GM23338 (cell line): ENCODE results near the gene ACAN. TPM values are rescaled to one million over a fixed set of nuclear protein-coding genes. Genes with fewer than 3 reads are reported as not detected.

Source experiments
- ATAC-seq: fragments of 200-7000 bp; cut with Tn5 transposase; 3 replicates; pipeline ENCODE4 v1.9.1; 2020
- DNase-seq: peaks from one replicate; pipeline ENCODE4 v3.0.0-alpha.2; 2015; ENCODE audit warnings: low spot score
- H2AFZ ChIP-seq: fragments of 200-600 bp; sonication (generic); 2 replicates; pipeline ENCODE4 v1.8.0; 2016; ENCODE audit warnings: antibody characterized with exemption, mild to moderate bottlenecking, moderate library complexity
- H3F3A ChIP-seq: fragments of 200-600 bp; sonication (generic); replicated peaks from 2 replicates; pipeline ENCODE4 v1.8.0; 2017; ENCODE audit warnings: antibody characterized with exemption, mixed run types, low read depth
- H3K27ac ChIP-seq: fragments of 200-600 bp; sonication (generic); 2 replicates; pipeline ENCODE4 v1.6.1; 2016; ENCODE audit warnings: low read depth
- H3K27me3 ChIP-seq: fragments of 200-600 bp; sonication (generic); 2 replicates; pipeline ENCODE4 v1.8.0; 2016; ENCODE audit warnings: mild to moderate bottlenecking, mixed run types, moderate library complexity; ENCODE audit not compliant: insufficient read depth
- H3K36me3 ChIP-seq: fragments of 200-600 bp; sonication (generic); 2 replicates; pipeline ENCODE4 v1.8.0; 2016; ENCODE audit warnings: mild to moderate bottlenecking; ENCODE audit not compliant: insufficient read depth
- H3K4me1 ChIP-seq: fragments of 200-600 bp; sonication (generic); 2 replicates; pipeline ENCODE4 v1.8.0; 2016; ENCODE audit warnings: mild to moderate bottlenecking, moderate library complexity; ENCODE audit not compliant: insufficient read depth
- H3K4me2 ChIP-seq: fragments of 200-600 bp; sonication (generic); 2 replicates; pipeline ENCODE4 v1.7.1; 2017; ENCODE audit warnings: mixed run types
- H3K4me3 ChIP-seq: fragments of 200-600 bp; sonication (generic); 2 replicates; pipeline ENCODE4 v1.6.1; 2016; ENCODE audit warnings: mixed run types
- H3K79me2 ChIP-seq: fragments of 200-600 bp; sonication (generic); replicated peaks from 2 replicates; pipeline ENCODE4 v1.8.0; 2017; ENCODE audit warnings: mild to moderate bottlenecking; ENCODE audit not compliant: insufficient read depth
- H3K9me2 ChIP-seq: fragments of 200-600 bp; sonication (generic); 2 replicates; pipeline ENCODE4 v1.8.0; 2017; ENCODE audit not compliant: insufficient read depth
- H4K20me1 ChIP-seq: fragments of 200-600 bp; sonication (generic); replicated peaks from 2 replicates; pipeline ENCODE4 v1.8.0; 2017; ENCODE audit warnings: mild to moderate bottlenecking; ENCODE audit not compliant: insufficient read depth
- H3K27ac Mint-ChIP-seq: 2 replicates; pipeline ENCODE4 v1.8.0; 2020; ENCODE audit warnings: inconsistent platforms, mild to moderate bottlenecking, moderate library complexity, mixed read lengths
- H3K27me3 Mint-ChIP-seq: 3 replicates; pipeline ENCODE4 v1.8.0; 2022; ENCODE audit warnings: low read depth, mild to moderate bottlenecking, moderate library complexity, mixed read lengths, inconsistent platforms; ENCODE audit not compliant: insufficient read depth, poor library complexity
- H3K36me3 Mint-ChIP-seq: 3 replicates; pipeline ENCODE4 v1.8.0; 2021; ENCODE audit warnings: low read depth, mild to moderate bottlenecking, inconsistent platforms, moderate library complexity, mixed read lengths
- H3K4me1 Mint-ChIP-seq: 3 replicates; pipeline ENCODE4 v1.8.0; 2020; ENCODE audit warnings: mild to moderate bottlenecking, inconsistent platforms, mixed read lengths
- H3K4me3 Mint-ChIP-seq: 3 replicates; pipeline ENCODE4 v1.8.0; 2021; ENCODE audit warnings: moderate library complexity, mild to moderate bottlenecking, inconsistent platforms, mixed read lengths
- H3K9me3 Mint-ChIP-seq: 3 replicates; pipeline ENCODE4 v1.8.0; 2020; ENCODE audit warnings: moderate library complexity, mild to moderate bottlenecking, inconsistent platforms, mixed read lengths
- CREB1 ChIP-seq: fragments of 250-450 bp; sonication (Bioruptor Pico); IDR thresholded peaks from 2 replicates; pipeline ENCODE4 v1.5.0; 2020; ENCODE audit warnings: low read depth, mild to moderate bottlenecking, moderate library complexity
- EZH2 ChIP-seq: fragments of 200-600 bp; sonication (generic); IDR thresholded peaks from one replicate; pipeline ENCODE4 v1.8.0; 2017; ENCODE audit warnings: antibody characterized with exemption, mild to moderate bottlenecking, low read depth; ENCODE audit not compliant: unreplicated experiment
- EZH2phosphoT487 ChIP-seq: fragments of 200-600 bp; sonication (generic); IDR thresholded peaks from one replicate; pipeline ENCODE4 v1.8.1; 2018; ENCODE audit warnings: antibody characterized with exemption; ENCODE audit not compliant: unreplicated experiment
- JUNB ChIP-seq: IDR thresholded peaks from one replicate; pipeline ENCODE4 v1.6.1; 2016; ENCODE audit warnings: antibody characterized with exemption; ENCODE audit not compliant: unreplicated experiment
- NANOG ChIP-seq: IDR thresholded peaks from 2 replicates; pipeline ENCODE4 v1.6.1; 2016; ENCODE audit warnings: antibody characterized with exemption, borderline replicate concordance
- POLR2AphosphoS5 ChIP-seq: IDR thresholded peaks from 2 replicates; pipeline ENCODE4 v1.6.1; 2016; ENCODE audit warnings: antibody characterized with exemption, low read depth
- STAT1 ChIP-seq: IDR thresholded peaks from one replicate; pipeline ENCODE4 v1.6.1; 2016; ENCODE audit warnings: antibody characterized with exemption; ENCODE audit not compliant: unreplicated experiment
- polyA plus RNA-seq: library from polyadenylated mRNA; unstranded; fragments of >200 nt; fragmentation: Nextera tagmentation; extraction: Ambion mirVana; gene quantifications from 2 replicates; pipeline ENCODE4 v1.2.1, GENCODE V29; 2016
- total RNA-seq: library from RNA; depleted of rRNA; stranded (reverse); fragments of >200 nt; shearing (Covaris generic); gene quantifications from 2 replicates; pipeline ENCODE4 v1.2.3, GENCODE V29; 2014
- TF ChIP-seq, protein P1 (sequence below): IDR thresholded peaks from one replicate; pipeline ENCODE4 v1.6.1; 2018; ENCODE audit warnings: antibody characterized with exemption; ENCODE audit not compliant: unreplicated experiment
- TF ChIP-seq, protein P2 (sequence below), 2 experiments: fragments of 200-600 bp in 1 of 2; sonication (generic) in 1 of 2; conservative IDR thresholded peaks; 2 replicates each; pipeline versions ENCODE4 v1.5.1 to v1.6.1; 2016 to 2017; ENCODE audit warnings: antibody characterized with exemption in 2 of 2, low read depth in 2 of 2, mild to moderate bottlenecking in 2 of 2, moderate library complexity in 1 of 2
- TF ChIP-seq, protein P3 (sequence below): IDR thresholded peaks from 2 replicates; pipeline ENCODE4 v1.6.1; 2016; ENCODE audit warnings: antibody characterized with exemption

Gene ACAN
- total and polyA plus RNA-seq, 2 experiments from 2014 or later: 2.5 to 4.9 TPM

DNA sequence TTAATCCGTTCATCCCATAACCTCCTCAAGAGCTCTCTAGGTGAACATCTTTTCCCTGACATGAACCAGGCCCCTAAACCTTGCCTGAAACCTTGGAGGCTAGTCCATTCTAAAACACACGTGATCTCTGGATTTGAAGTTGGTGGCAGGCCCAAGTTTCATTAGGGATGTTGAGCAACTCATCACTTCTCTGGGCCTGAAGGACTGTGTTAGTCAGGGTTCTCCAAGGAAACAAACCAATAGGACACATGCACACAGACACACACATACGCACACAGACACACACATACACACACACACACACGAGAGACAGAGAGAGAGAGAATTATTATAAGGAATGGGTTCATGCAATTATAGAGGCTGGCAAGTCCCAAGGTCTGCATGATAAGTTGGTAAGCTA lies 31.9 kb downstream of the ACAN start:
- TF ChIP-seq EZH2phosphoT487 (no peak), CREB1 (CRISPR knock-in tag) (no peak), STAT1 (no peak), POLR2AphosphoS5 (no peak), NANOG (no peak), JUNB (no peak), EZH2 (no peak)
- TF ChIP-seq, protein P1, sequence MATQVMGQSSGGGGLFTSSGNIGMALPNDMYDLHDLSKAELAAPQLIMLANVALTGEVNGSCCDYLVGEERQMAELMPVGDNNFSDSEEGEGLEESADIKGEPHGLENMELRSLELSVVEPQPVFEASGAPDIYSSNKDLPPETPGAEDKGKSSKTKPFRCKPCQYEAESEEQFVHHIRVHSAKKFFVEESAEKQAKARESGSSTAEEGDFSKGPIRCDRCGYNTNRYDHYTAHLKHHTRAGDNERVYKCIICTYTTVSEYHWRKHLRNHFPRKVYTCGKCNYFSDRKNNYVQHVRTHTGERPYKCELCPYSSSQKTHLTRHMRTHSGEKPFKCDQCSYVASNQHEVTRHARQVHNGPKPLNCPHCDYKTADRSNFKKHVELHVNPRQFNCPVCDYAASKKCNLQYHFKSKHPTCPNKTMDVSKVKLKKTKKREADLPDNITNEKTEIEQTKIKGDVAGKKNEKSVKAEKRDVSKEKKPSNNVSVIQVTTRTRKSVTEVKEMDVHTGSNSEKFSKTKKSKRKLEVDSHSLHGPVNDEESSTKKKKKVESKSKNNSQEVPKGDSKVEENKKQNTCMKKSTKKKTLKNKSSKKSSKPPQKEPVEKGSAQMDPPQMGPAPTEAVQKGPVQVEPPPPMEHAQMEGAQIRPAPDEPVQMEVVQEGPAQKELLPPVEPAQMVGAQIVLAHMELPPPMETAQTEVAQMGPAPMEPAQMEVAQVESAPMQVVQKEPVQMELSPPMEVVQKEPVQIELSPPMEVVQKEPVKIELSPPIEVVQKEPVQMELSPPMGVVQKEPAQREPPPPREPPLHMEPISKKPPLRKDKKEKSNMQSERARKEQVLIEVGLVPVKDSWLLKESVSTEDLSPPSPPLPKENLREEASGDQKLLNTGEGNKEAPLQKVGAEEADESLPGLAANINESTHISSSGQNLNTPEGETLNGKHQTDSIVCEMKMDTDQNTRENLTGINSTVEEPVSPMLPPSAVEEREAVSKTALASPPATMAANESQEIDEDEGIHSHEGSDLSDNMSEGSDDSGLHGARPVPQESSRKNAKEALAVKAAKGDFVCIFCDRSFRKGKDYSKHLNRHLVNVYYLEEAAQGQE: no peak
- TF ChIP-seq, protein P2, sequence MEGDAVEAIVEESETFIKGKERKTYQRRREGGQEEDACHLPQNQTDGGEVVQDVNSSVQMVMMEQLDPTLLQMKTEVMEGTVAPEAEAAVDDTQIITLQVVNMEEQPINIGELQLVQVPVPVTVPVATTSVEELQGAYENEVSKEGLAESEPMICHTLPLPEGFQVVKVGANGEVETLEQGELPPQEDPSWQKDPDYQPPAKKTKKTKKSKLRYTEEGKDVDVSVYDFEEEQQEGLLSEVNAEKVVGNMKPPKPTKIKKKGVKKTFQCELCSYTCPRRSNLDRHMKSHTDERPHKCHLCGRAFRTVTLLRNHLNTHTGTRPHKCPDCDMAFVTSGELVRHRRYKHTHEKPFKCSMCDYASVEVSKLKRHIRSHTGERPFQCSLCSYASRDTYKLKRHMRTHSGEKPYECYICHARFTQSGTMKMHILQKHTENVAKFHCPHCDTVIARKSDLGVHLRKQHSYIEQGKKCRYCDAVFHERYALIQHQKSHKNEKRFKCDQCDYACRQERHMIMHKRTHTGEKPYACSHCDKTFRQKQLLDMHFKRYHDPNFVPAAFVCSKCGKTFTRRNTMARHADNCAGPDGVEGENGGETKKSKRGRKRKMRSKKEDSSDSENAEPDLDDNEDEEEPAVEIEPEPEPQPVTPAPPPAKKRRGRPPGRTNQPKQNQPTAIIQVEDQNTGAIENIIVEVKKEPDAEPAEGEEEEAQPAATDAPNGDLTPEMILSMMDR (conservative IDR thresholded peaks at IDR 0.05; ENCODE audit: low read depth in 2 of 2): no peak
- TF ChIP-seq, protein P3, sequence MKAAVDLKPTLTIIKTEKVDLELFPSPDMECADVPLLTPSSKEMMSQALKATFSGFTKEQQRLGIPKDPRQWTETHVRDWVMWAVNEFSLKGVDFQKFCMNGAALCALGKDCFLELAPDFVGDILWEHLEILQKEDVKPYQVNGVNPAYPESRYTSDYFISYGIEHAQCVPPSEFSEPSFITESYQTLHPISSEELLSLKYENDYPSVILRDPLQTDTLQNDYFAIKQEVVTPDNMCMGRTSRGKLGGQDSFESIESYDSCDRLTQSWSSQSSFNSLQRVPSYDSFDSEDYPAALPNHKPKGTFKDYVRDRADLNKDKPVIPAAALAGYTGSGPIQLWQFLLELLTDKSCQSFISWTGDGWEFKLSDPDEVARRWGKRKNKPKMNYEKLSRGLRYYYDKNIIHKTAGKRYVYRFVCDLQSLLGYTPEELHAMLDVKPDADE: no peak
- H3K4me1 ChIP-seq: peaks cover 6% of the 10 kb centered on the region; the same call in 1 of the 2 replicates
- DNase-seq: no peak
- H3K27ac Mint-ChIP-seq: no peak overlapping the region
- H3K9me2 ChIP-seq: no peaks in the 10 kb centered on the region
- H4K20me1 ChIP-seq: no peaks in the 10 kb centered on the region
- H3K36me3 Mint-ChIP-seq: no peaks in the 10 kb centered on the region
- no peaks in the 10 kb centered on the region for H3F3A ChIP-seq
- no peak for ATAC-seq
- no peak overlapping the region for H3K4me3 ChIP-seq
- no peaks in the 10 kb centered on the region for H3K27me3 ChIP-seq
- no peaks in the 10 kb centered on the region; the same call in 2 of the 3 replicates for H3K9me3 Mint-ChIP-seq
- no peak overlapping the region for H3K4me3 Mint-ChIP-seq
- no peaks in the 10 kb centered on the region for H3K36me3 ChIP-seq
- H3K4me1 Mint-ChIP-seq: peaks cover 3% of the 10 kb centered on the region; the same call in 2 of the 3 replicates
- H3K4me2 ChIP-seq: no peak overlapping the region
- H3K27me3 Mint-ChIP-seq: peaks cover 9% of the 10 kb centered on the region
- H3K27ac ChIP-seq: no peak overlapping the region
- no peaks in the 10 kb centered on the region for H3K79me2 ChIP-seq
- H2AFZ ChIP-seq: no peak overlapping the region
